Measurements from ENCODE around the gene OLFML2B.

DNA sequence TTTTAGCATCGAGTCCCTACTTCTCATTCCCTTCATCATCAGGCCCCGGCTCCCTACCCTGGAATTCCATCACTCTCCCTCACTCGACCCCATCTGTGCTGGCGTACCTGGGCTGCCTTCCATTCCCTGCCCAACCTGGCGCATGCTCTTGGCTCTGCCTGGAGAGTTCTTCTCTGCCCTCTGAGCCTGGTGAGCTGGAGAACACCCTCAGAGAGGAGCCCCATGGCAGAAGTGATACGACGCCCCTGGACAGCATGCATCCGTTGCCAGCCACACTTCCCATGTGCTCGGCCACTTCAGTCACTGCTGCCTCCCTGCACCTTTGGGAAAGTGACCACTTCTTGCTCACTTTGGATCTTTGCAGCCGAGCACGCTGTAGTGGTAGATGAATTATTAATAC is 30.1 kb downstream of the OLFML2B start:
- TF ChIP-seq, protein P1, sequence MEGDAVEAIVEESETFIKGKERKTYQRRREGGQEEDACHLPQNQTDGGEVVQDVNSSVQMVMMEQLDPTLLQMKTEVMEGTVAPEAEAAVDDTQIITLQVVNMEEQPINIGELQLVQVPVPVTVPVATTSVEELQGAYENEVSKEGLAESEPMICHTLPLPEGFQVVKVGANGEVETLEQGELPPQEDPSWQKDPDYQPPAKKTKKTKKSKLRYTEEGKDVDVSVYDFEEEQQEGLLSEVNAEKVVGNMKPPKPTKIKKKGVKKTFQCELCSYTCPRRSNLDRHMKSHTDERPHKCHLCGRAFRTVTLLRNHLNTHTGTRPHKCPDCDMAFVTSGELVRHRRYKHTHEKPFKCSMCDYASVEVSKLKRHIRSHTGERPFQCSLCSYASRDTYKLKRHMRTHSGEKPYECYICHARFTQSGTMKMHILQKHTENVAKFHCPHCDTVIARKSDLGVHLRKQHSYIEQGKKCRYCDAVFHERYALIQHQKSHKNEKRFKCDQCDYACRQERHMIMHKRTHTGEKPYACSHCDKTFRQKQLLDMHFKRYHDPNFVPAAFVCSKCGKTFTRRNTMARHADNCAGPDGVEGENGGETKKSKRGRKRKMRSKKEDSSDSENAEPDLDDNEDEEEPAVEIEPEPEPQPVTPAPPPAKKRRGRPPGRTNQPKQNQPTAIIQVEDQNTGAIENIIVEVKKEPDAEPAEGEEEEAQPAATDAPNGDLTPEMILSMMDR (conservative IDR thresholded peaks at IDR 0.05) = no peak
- TF ChIP-seq EZH2 (IDR thresholded peaks at IDR 0.05; ENCODE audit: low read depth) = no peak

All from PC-9 (cell line).